ENCODE measurements around the gene RAET1L.
"Not testable (repeated sequence)": the region's sequence is repeated elsewhere in the genome, so short reads cannot be mapped to it uniquely, and the experiment has no call there.

RAET1L gene

DNA sequence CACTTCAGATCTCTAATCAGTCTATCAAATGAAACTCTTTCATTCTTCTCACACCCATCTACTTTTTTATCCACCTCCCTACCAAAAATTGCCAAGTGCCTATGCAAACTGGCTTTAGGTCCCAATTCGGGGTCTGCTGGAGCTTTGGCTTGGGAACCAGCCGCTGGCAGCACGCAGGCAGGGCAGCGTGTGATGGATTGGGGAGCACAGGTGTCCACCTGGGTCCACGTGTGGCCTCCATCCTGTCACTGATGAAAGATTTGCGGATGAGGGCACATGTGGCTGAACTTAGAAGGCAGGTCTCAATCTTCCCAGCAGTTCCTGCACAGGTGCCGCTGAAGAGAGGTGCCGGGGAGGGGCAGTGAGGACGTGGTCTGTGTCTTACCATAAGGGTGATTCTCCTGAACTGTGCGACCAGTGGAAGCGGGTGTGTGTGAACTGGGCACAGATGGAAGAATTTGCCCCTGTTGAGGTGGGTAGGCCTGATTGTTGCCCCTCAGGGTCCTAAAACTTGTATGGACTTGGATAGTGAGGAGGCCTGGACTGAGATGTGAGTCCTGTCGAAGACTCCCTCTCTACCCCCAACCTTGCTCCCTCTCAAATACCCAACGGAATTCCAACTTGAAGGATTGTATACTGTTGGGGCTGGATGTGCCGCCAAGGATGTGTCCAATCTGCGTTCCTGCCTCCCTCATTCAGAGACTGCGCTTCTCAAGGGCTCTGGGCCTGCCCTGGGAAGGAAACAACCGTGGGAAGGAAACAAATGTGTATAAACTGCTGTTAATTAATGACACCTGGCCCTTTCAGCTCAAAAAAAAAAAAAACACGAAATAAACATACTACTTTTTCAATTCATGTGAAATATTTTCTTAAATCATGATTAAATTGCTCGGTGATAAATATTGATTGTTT is 18.4 kb upstream of the RAET1L start:
- DNase-seq, result no peak

DNA sequence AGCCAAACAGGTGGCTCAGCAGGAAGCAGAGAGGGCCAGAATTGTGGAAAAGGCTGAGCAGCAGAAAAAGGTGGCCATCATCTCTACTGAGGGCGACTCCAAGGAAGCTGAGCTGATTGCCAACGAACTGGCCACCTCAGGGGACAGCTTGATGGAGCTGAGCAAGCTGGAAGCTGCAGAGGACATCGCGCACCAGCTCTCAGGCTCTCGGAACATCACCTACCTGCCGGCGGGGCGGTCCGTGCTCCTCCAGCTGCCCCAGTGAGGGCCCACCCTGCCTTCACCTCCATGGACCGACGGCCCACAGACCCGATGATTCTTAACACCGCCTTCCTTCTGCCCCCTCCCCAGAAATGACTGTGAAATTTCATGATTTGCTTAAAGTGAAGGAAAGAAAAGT is 17.8 kb upstream of the RAET1L start:
- DNase-seq, result no peak

DNA sequence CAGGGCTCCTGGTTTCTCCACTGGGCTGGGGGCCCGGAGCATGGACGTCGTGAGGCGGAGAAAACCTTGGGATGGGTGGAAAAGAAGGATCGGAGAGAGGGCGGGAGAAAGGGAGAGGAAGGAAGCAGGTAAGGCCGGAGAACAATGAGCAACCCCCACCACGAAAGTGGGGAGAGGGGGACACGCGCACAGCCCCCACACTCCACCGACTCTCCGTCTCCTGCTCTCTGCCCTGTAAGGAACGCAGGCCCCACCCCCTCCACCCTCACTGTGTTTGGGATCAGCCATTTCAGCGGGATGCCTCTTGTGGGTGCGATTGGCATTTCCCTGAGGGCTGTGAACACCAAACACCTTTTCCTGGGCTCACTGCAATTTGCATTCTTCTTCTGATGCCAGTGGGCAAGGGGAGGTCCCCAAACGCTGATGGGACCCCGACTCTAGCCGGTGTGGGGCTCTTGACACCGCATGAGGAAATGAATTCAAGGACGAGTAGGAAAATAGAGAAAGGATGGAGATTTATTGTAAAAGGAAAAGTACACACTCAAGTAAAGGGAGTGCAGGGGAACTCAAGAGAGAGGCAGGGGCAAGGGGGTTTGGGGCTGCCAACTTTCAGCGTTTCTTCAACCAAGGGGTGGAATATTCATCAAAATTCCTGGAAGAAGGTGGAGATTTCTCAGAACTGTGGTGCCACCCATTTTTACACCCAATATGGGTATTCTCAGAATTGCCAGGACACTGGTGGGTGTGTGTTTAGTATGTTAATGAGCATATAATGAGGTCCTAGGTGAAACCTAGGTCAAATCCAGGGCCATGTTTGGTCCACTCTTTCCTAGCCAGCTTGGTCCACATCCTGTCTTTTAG is 13.1 kb upstream of the RAET1L start:
- DNase-seq, result no peak

DNA sequence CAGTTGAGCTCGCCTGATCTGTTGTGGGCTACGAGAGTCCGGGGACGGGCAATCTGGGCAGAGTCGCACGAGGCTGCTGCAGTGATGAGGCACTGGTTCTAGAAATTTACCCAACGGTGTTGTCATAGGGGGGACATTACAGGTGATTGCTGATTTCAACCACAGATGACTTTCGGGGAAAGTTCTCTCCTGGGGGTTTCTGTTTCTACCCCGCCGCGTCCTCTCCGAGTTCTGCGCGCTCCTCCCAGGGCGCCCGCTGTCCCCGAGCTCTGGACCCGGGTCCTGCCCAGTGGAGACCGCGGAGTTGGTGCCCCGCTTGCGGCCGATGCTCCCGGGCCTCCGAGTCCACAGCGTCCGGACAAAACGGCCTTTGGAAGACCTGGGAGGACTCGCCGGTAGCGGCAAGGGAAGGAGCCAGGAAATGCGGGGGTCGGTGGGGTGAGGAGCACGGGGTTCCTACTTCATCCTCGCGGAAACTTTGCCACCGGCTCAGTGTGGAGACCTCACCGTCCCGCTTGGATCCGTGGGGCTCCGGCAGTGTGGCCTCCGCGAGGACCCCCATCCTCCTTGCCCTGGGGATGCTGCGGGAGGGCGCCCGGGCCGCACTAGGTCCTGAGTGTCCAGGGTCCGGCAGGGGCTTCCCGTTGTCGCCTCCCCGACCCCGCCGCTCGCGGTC is 12.3 kb upstream of the RAET1L start:
- DNase-seq, result no peak

DNA sequence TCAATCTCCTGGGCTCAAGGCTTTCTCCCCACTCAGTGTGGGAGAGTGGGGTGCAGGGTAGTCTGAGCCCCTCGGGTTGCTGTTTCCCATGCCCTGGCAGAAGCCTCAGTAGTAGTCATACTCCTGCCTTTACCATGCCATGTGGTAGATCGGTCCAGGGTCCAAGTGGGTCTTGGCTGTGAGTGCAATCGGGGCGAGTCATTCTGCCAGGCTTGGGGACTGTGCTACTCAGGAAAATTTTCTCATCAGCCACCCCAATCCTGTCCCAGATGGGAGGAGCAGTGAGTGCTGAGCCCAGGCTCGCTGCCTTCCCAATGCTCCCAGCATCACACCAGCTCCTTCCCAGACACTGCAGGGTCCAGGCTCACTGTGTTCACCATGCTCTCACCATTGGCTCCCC is 10.7 kb upstream of the RAET1L start:
- DNase-seq, result no peak

DNA sequence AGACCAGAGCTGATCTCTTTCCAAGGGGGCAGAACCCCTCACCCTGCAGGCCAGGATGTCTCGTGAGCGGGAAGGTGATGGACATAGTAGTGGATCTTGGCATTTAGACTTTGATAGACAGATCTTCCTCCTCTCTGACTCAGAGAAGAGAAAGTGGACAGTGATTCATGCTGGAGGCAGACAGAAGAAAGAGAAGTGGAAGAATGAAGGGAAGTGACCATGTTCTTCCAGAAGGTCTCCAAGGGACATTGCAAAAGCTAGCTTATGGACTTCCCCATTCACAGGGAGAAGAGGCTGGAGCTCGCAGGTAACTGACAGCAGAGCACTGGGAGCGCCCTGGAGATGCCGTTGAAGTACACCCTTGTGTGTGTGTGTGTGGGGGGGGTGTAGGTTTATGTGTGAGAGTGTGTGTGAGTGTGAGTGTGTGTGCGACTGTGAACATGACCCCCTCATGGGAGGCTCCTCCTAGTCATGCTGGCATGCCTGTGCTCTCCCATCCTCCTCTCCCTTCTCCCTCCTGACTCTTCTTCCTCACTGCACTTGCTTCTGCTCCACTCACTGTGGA is 8.0 kb upstream of the RAET1L start:
- no peak for DNase-seq

DNA sequence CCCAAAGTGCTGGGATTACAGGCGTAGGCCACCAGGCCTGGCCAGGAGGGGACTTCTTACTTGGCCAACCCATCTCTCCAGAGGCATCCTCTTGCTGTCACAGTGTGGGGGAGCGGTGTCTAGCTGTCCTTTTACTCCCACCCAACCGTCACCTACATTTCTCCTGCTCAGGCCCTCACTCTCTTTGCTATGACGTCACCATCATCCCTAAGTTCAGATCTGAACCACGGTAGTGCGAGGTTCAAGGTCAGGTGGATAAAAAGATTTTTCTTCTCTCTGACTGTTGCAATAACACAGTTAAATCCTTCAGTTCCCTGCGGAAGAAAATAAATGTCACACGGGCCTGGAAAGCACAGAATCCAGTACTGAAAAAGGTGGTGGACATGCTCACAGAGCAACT is 7.3 kb upstream of the RAET1L start:
- no peak for DNase-seq

DNA sequence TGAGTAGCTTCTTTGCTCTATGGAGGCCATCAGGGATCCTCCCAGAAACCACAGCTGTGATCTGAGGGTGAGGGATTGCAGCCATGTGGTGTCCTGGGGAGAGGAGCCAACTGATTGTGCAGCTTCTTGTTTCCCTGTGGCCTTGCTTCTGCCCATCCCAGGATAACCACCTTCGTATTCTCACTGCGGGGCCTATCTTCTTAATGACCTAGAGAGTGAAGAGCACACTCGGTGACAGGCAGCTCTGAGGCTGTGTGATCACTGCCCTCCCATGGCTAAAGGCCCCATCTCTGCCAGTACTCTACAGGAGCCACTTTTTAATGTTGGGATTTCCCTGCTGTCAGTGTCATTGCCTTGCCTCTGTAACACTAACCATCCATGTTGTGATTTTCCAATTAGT is 5.3 kb upstream of the RAET1L start:
- no peak for DNase-seq

DNA sequence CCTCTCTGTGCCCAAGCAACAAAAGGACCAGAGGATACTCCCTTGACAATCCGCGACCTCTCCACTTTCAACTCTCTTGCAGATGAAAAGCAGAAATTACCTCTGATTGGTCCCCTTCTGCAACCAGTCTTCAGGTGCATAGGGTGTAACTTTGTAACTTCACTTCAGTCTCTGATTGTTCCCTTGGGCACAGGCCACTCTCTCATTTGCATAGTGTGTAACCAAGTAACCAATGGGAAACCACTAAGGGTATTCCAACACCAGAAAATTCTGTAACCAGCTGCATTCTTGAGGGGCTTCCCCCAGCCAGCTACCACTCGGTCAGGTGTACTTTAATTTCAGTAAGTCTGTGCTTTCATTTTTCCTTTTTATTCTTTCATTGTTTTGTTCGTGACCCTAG is 4.4 kb upstream of the RAET1L start:
- DNase-seq, result no peak

DNA sequence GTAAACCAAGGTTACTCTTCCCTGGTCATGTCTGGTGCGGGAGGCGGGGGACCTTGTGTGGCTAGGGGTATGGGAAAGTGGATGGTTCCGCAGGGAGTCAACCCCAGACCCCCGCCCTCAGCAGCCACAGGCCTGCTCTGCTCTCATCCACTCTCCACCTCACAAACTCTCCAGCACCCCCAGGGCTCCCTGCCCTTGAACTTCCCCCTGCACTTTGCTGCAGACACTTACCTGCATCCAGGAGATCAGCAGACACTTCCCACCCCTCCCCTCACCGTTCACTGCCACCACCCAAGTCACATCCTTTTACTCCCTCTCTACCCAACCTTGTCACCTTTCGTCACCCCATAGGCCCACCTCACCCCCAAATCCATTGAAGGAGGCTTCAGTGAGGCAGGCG is 3.9 kb upstream of the RAET1L start:
- no peak for DNase-seq

DNA sequence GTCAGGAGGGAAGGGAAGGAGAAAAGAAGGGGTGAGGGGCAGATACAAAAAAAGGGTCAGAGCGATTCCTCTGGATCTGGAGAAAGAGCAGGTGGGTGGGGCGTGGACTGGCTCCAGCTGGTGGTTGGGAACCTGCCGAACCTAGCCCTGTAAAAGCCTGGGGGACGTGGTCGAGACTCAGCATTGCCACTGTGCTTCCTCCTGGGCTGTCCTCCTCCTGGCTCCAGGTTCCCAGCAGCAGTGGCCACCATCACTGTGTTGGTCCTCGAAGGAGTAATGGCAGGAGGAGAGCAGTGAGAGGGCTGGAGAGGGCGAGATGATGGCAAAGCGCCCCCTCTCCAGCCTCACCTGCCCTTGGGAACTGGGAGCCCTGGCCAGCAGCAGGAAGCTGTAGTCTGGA is 3.5 kb upstream of the RAET1L start:
- no peak for DNase-seq

DNA sequence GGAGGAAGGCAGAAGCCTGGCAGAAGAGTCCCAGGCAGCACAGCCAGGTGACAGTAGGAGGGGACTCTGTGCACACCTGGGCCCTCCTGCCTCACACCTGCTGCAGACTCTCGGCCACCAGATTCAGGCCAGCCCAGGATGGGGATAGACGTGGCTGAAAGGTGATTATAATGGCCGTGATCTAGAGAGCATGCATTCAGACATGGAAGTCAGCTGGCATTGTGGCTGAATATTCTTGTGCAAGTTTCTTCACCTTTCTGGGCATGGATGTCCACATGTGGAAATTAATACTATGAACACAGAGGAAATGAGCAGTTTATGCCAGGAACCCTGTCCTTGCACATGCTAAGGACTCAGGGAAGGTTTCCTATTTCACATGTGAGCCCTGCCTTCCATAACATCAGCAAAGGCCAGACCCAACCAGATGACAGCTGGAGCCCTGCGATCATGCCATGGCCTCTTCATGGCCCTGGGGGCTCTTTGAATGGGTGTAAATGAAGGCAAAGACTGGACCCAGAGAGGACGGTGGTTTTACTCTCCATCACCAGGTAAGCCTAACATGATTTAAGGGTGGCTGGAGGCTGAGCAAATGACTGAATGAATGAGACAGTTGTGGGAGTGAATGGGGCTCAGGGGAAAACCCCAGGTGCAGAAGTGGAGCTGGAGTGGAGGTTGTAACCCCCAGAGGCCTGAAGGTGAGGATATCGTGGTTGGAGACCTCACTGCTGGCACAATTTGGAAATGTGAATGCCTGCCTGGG is 2.7 kb upstream of the RAET1L start:
- no peak for DNase-seq

DNA sequence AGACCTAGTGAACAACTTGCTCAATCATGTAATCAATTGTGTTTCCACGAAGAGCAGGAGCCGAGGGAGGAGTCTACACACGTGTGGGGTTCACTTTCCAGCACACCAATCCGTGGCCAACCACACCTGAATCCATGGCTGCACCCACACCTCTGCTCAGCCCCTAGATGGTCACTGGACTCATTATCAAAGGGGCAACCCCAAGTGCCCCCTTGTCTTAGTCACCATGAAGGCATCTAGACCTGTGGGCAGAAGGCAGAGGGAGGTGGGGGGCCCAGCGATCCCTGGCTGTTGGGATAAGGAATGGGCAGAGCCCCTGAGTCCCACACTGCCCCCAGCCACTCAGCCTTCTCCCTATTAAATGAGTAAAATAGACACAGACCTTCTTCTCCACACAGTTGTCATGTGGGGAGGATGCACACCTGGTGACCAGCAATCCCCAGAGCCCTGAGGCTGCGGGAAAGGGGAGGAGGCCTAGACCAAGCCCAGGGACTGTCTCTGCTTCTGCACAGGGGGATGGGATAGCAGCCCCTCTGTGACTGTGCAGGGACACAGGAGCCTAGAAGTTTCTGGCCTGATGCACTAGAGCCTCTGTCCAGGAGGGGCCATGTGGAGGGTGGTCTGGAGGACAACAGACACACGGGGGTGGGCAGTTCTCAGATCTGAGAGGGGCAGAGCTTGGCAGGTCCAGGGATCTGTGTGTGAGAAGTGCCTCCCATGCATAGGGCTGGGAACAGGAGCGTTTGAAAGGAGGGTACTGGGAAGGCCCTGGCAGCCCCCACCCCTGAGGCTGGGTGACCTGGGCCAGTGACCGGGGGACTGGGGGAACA is 1.9 kb upstream of the RAET1L start:
- no peak for DNase-seq

DNA sequence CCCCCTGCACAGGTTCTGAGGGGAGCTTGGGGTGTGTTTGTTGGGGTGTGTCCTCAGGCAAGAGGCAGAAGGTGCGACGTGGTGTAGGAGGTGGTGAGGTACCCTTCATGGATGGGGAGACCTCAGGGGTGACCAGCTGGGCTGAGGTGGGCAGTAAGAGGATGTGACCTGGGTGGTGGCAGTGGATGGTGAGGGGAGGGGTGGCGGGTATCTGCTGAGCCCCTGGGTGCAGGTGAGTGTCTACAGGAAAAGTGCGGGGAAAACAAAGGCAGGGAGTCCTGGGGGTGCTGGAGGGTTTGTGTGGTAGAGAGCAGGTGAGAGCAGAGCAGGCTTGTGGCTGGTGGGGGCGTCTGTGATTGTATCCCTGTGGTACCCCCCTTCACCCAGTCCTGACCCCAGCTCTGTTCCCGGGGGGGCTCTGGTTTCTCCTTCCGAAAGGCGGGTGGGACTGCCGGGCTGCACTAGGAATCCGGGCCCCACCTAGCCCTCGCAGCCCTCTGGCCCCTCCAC is 631 bp downstream of the RAET1L start:
- DNase-seq, result no peak

DNA sequence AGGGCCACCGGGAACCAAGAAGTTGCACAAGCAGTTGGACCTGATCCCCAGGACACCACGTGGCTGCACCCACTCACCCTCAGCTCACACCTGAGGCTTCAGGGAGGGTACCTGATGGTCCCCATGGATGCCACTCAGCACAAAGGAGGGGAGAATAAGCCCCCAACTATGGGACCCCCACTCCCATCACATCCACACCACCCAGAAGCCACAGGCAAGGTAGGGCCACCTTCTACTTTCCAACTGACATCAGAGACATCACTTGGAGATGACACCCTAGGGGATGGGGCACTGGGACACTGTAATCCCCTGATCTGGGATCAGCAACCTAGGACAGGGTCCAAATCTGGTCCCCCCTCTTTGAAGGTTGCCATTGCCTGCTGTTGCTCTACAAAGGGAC is 1.3 kb downstream of the RAET1L start:
- DNase-seq, result not testable (repeated sequence)

DNA sequence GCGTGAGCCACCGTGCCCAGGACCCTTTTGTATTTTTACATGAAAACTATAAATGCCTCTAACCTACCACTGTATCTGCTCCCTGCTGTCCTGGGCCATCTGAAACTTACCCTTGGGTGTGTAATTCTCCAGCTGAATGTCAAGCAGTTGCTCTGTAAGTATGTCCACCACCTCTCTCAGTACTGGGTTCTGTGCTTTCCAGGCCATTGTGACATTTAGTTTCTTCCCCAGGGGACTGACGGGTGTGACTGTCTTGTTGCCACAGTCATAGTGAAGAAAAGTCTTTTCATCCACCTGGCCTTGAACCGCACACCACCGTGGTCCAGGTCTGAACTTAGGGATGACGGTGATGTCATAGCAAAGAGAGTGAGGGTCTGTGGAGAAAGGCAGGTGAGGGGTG is 3.5 kb downstream of the RAET1L start:
- not testable (repeated sequence) for DNase-seq

DNA sequence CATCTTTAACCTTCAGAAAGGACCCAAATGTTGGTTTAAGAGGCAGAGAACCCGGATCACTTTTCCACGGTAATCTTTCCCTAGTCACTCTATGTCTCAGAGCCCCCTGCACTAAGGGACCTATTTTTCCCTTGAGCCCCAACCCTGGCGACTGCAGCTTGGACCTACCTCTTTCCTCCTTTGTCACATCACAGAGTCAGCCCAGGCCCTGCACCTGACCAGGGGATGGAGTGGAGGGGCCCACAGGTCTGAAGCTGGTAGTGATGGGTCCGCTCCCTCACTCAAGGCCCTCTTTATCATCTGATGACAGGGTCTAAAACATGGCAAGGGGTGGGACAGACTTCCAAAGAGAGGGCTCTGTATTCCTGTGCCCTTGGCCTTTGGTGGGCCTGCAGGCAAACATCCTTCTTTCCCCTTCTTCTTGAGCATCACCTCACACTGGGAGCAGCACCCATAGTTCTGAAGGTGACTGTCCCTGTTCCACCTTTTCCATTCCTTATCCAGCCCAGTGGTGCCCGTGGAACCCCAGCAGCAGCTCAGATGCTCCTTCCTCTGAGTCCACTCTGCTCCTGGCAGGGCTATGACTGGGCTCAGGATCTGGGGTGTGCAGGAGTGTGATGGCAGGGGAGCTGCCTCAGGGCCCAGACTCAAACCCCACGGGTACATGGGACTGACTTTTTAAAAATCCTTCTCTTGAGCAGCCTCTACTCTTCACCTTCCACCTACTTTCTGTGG is 6.3 kb downstream of the RAET1L start:
- DNase-seq, result no peak

DNA sequence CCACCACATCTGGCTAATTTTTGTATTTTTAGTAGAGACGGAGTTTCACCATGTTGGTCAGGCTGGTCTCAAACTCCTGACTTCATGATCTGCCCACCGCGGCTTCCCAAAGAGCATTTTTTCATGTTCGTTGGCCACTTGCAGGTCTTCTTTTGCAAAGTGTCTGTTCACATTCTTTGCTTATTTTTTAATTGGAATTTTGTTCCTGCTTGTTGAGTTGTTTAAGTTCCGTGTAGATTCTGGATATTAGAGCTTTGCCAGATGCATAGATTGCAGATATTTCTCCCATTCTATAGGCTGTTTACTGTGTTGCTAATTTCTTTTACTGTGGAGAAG is 8.2 kb downstream of the RAET1L start:
- DNase-seq, result not testable (repeated sequence)

DNA sequence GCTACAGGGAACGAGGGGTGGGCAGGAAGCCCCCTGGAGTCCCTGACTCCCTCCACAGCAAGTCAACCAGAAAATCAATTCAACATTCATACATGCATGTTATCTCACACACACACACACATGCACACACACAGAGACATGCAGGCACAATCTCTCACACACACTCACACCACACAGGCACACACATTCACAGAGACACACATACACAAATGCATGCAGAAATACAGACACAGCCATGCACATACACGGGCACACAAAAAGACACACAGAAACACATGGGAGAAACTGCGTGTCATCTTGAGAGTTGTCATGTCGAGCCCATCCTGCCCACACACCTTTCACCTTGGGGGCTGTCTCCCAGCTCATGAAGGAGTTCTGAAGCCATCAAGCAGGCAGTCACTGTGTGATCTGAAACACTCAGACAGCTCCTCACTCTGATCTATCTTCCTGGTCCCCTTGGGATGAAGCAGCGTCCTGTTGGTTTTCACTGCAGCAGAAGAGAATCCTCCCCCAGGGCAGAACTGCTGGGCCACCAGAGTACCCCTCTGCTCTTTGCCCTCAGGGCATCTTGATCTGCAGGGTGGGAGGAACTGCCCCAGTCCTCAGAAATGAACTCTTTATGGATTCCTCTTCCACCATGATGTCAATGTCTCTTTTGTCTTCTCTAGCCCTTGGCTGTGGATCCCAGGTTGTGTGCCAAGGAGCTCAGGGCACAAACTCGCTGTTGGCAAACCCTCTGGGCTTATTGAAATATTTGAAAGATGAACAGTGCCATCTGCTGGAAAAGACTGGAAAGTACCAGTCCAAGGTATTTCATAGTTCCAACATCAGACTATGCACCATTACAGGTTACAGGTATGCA is 8.8 kb downstream of the RAET1L start:
- DNase-seq, result peak in 2 of 4 experiments; percentile 10 to 24
